ENCODE data around the gene PPP1R2C. TPM values are rescaled to one million over a fixed set of nuclear protein-coding genes. Genes with fewer than 3 reads are reported as not detected.
A peak's percentile ranks its signal among the peaks of the same experiment; 100 is the strongest.

The PPP1R2C gene
- polyA plus RNA-seq: not detected
- long read RNA-seq, donor 1: 0 reads
- long read RNA-seq, donor 2: 0 reads
- long read RNA-seq, donor 3: 0 reads
- long read RNA-seq, donor 4: 0 reads
- long read RNA-seq, donor 5: 0 reads
- long read RNA-seq, donor 6: 0 reads
- long read RNA-seq, donor 7: 0 reads
- long read RNA-seq, donor 8: 0 reads
- long read RNA-seq, donor 9: 0 reads
- long read RNA-seq, donor 10: 0 reads
- long read RNA-seq, donor 11: 0 reads

DNA sequence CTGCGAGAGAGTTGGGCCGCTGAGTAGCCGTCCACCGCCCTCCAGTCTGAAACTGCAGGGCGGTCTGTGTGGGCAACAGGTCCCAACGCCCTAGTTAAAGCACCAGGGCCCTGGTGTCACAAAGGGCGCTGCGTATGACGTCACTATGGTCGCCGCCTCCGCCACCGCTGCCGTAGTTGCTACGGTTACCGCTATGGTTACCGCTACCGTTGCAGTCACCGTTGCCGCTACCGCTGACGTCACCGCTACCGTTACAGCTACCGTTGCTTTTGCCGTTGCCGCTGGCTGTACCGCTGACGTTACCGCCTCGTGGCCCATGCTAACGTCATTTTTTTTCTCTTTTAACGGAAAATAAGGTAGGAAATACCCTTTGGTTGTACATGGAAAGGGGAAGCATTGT, at the start of gene PPP1R2C:
TSS of gene PPP1R2C (minus strand) at position 68 of the 400 bp plus-strand sequence. CDS start 84 bp downstream, outside the sequence.
- DNase-seq: no peak
- 100% methylated on average over 7 of the region's 33 CpGs for WGBS (ENCODE audit: insufficient coverage, low lambda C conversion rate)
- no peak within 1 kb of the TSS for H3K4me3 ChIP-seq (ENCODE audit: low read length)
- H3K36me3 ChIP-seq (ENCODE audit: control insufficient read depth, insufficient read depth, low read length): no peaks in the 10 kb centered on the region
- no peak within 1 kb of the TSS for H3K27ac ChIP-seq (ENCODE audit: low read length)
- peaks cover 13% of the 10 kb centered on the region for H3K4me1 ChIP-seq (ENCODE audit: control insufficient read depth, insufficient read depth, low read length)
- H3K27me3 ChIP-seq (ENCODE audit: control insufficient read depth, insufficient read depth, low read length): no peaks in the 10 kb centered on the region
- peaks cover 5% of the 10 kb centered on the region for H3K9me3 ChIP-seq (ENCODE audit: control insufficient read depth, low read depth, low read length)

DNA sequence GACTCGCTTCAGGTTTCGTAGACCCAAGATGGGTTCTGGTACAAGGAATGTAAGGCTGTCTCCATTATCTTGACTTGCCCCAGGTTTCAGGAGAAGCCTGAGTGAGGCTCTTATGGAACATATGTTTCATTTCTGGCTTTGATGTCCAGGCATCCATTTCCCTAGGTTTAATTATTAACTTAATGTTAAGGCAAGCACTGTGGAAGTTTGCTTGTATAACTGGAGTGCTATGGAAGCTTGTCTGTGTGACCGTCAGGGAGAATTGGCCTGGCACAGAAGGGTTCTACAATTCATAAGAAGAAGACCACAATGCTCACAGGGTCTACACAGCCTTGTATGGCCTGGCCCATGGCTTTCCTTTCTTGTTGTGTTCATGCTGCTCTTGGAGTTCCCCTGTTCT, 47.2 kb upstream of the PPP1R2C start:
- Histone ChIP-seq H3K36me3 (ENCODE audit: control insufficient read depth, insufficient read depth, low read length) (no peaks in the 10 kb centered on the region), H3K4me3 (ENCODE audit: low read length) (no peak overlapping the region), H3K4me1 (ENCODE audit: control insufficient read depth, insufficient read depth, low read length) (no peaks in the 10 kb centered on the region), H3K27ac (ENCODE audit: low read length) (no peak overlapping the region), H3K27me3 (ENCODE audit: control insufficient read depth, insufficient read depth, low read length) (no peaks in the 10 kb centered on the region), H3K9me3 (ENCODE audit: control insufficient read depth, low read depth, low read length) (no peaks in the 10 kb centered on the region)
- WGBS (ENCODE audit: insufficient coverage, low lambda C conversion rate): no CpG with 5 or more reads among the region's 3 CpGs
- peak in 1 of 2 donors; percentile 20 for DNase-seq

DNA sequence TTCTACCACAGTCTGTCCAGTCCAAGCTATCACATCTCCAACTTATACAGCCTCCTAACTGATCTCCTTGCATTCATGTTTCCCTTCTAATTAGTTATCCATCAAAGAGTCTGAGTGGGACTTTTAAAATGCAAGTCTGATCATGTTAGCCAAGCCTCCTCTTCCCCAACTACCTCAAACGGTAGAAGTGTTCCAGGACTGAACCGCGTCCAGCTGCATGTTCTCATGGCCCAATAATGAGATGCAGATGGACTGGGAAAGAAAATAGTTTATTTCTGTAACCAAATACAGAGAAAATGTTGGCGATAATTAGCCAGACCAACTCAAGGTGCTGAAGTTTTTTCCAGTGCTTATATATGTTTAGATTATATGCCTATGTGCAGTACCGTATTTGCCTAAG, 46.6 kb upstream of the PPP1R2C start:
- no peak for DNase-seq

DNA sequence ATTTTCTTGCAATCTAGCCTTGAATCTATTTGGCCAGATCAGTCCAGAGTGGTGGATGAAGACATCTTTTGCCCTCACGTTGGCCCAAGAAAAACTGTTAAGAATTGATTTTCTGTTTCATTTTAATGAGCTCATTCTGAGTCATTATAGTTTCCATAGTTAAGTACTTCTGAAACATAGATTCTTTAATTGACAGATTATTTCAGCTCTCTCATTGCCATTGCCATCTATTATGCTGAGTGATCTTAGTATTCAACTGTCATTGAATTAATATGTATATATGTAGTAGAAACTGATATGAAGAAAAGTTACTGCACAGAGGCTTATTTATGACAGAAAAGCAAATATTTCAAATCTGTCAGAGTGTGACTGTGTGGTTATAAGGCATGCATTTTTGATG, 45.5 kb upstream of the PPP1R2C start:
- H3K4me3 ChIP-seq (ENCODE audit: low read length): no peak overlapping the region
- no peak for DNase-seq
- no CpG with 5 or more reads among the region's 1 CpG for WGBS (ENCODE audit: insufficient coverage, low lambda C conversion rate)
- no peaks in the 10 kb centered on the region for H3K4me1 ChIP-seq (ENCODE audit: control insufficient read depth, insufficient read depth, low read length)
- H3K9me3 ChIP-seq (ENCODE audit: control insufficient read depth, low read depth, low read length): peaks cover 3% of the 10 kb centered on the region
- no peak overlapping the region for H3K27ac ChIP-seq (ENCODE audit: low read length)
- H3K36me3 ChIP-seq (ENCODE audit: control insufficient read depth, insufficient read depth, low read length): no peaks in the 10 kb centered on the region
- no peaks in the 10 kb centered on the region for H3K27me3 ChIP-seq (ENCODE audit: control insufficient read depth, insufficient read depth, low read length)

More for the DNA sequence above, 46.6 kb upstream of the PPP1R2C start:
- no peaks in the 10 kb centered on the region for H3K4me1 ChIP-seq (ENCODE audit: control insufficient read depth, insufficient read depth, low read length)
- no peak overlapping the region for H3K27ac ChIP-seq (ENCODE audit: low read length)
- H3K9me3 ChIP-seq (ENCODE audit: control insufficient read depth, low read depth, low read length): no peaks in the 10 kb centered on the region
- H3K4me3 ChIP-seq (ENCODE audit: low read length): no peak overlapping the region
- H3K36me3 ChIP-seq (ENCODE audit: control insufficient read depth, insufficient read depth, low read length): no peaks in the 10 kb centered on the region
- H3K27me3 ChIP-seq (ENCODE audit: control insufficient read depth, insufficient read depth, low read length): no peaks in the 10 kb centered on the region
- no CpG with 5 or more reads among the region's 5 CpGs for WGBS (ENCODE audit: insufficient coverage, low lambda C conversion rate)

DNA sequence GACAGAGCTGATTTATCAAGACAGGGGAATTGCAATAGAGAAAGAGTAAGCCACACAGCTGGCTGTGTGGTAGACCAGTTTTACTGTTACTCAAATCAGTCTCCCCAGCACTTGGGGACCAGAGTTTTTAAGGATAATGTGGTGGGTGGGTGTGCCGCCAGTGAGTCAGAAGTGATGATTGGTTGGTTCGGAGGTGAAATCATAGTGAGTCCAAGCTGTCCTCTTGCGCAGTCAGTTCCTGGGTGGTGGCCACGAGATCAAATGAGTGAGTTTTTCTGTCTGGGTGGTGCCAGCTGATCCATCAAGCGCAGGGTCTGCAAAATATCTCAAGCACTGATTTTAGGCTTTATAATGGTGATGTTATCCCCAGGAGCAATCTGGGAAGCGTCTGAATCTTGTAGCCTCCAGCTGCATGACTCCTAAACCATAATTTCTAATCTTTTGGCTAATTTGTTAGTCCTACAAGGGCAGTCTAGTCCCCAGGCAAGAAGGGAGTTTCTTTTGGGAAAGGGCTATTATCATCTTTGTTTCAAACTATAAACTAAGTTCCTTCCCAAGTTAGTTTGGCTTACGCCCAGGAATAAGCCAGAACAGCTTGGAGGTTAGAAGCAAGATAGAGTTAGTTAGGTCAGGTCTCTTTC, 44.0 kb upstream of the PPP1R2C start:
- Histone ChIP-seq H3K27me3 (ENCODE audit: control insufficient read depth, insufficient read depth, low read length) (no peaks in the 10 kb centered on the region), H3K4me1 (ENCODE audit: control insufficient read depth, insufficient read depth, low read length) (no peaks in the 10 kb centered on the region), H3K4me3 (ENCODE audit: low read length) (no peak overlapping the region), H3K27ac (ENCODE audit: low read length) (no peak overlapping the region), H3K36me3 (ENCODE audit: control insufficient read depth, insufficient read depth, low read length) (no peaks in the 10 kb centered on the region), H3K9me3 (ENCODE audit: control insufficient read depth, low read depth, low read length) (peaks cover 7% of the 10 kb centered on the region)
- DNase-seq: no peak
- WGBS (ENCODE audit: insufficient coverage, low lambda C conversion rate): no CpG with 5 or more reads among the region's 7 CpGs

DNA sequence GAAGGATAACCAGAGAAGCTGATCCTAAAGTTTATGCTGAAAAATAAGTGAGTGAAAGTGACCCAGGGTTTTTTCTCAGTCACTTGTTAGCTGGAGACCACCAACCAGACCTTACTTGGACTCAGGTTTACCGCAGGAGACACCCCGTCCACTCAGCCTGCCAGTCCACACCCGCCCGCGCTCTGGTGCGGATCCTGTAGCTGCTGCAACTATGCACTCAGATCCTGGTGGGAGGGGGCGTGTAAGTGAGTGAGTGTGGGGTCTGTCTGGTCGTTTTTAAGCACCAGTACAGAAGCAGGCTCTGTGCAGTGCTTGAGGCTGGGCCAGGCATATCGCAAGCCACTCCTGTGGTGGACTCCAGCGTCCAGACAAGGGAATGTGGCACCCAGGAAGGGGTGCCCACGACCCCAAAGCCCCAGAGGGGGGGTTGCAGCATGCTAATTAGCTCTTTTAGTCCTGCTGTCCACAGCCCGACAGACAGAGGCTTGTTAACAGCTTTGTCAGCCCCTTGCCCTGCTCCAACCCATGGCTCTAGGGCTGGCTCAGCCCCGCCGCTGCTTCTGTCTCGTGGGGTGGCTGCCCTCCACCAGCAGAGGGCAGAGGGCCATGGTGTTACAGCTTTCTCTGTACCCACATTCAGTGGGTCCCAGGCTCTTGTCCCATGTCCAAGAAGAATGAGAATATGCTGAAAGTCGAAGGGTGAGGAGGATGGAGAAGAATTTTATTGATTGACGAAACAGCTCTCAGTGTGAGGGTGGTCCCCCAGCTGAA, 40.4 kb upstream of the PPP1R2C start:
- Histone ChIP-seq H3K9me3 (ENCODE audit: control insufficient read depth, low read depth, low read length) (peaks cover 7% of the 10 kb centered on the region), H3K27me3 (ENCODE audit: control insufficient read depth, insufficient read depth, low read length) (no peaks in the 10 kb centered on the region), H3K36me3 (ENCODE audit: control insufficient read depth, insufficient read depth, low read length) (no peaks in the 10 kb centered on the region), H3K27ac (ENCODE audit: low read length) (no peak overlapping the region), H3K4me3 (ENCODE audit: low read length) (no peak overlapping the region), H3K4me1 (ENCODE audit: control insufficient read depth, insufficient read depth, low read length) (no peaks in the 10 kb centered on the region)
- 100% methylated on average over 1 of the region's 17 CpGs for whole genome bisulfite sequencing (ENCODE audit: insufficient coverage, low lambda C conversion rate)
- DNase-seq: no peak

DNA sequence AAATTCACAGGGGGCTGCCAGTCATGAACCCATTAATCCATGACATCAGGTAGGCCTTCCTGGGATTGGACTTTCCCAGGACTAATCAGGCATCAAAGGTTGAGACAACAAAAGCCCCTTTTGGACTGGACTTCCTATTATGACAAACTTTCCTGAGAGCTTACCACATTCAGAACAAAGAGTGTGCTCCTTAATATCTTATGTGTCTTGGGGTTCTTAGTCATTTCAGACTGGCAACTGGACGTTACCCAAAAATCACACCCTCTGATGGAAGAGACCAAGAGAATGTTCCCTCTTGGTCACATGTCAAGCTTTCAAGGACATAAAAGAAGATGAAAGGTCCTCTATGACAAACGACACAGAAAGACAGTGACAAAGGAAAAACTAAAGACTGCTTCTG, 31.6 kb upstream of the PPP1R2C start:
- WGBS (ENCODE audit: insufficient coverage, low lambda C conversion rate): no CpG with 5 or more reads among the region's 2 CpGs
- no peak for DNase-seq
- H3K36me3 ChIP-seq (ENCODE audit: control insufficient read depth, insufficient read depth, low read length): no peaks in the 10 kb centered on the region
- no peaks in the 10 kb centered on the region for H3K9me3 ChIP-seq (ENCODE audit: control insufficient read depth, low read depth, low read length)
- no peaks in the 10 kb centered on the region for H3K27me3 ChIP-seq (ENCODE audit: control insufficient read depth, insufficient read depth, low read length)
- no peak overlapping the region for H3K27ac ChIP-seq (ENCODE audit: low read length)
- H3K4me1 ChIP-seq (ENCODE audit: control insufficient read depth, insufficient read depth, low read length): no peaks in the 10 kb centered on the region
- no peak overlapping the region for H3K4me3 ChIP-seq (ENCODE audit: low read length)

DNA sequence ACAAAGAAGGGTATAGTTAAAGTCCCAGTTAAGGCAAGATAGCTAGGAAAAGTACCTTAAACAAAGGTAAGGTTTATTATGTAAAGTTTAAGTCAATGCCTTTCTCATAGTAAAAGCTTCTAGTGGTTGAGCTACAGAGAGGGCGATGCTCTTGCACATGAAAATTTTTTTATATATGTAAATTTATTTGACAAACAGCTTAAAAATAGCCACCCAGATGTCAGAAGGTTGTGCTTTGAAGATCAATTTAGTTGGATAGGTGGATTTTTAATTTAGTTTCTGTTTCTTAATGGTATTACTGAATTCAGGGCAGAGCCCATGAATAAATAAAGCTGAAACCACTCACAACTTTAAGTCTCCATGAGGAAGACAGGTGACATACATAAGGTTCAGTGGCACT, 29.4 kb upstream of the PPP1R2C start:
- H3K4me3 ChIP-seq (ENCODE audit: low read length): no peak overlapping the region
- no peaks in the 10 kb centered on the region for H3K4me1 ChIP-seq (ENCODE audit: control insufficient read depth, insufficient read depth, low read length)
- H3K27ac ChIP-seq (ENCODE audit: low read length): no peak overlapping the region
- no peaks in the 10 kb centered on the region for H3K9me3 ChIP-seq (ENCODE audit: control insufficient read depth, low read depth, low read length)
- H3K27me3 ChIP-seq (ENCODE audit: control insufficient read depth, insufficient read depth, low read length): no peaks in the 10 kb centered on the region
- H3K36me3 ChIP-seq (ENCODE audit: control insufficient read depth, insufficient read depth, low read length): no peaks in the 10 kb centered on the region
- DNase-seq: no peak
- WGBS (ENCODE audit: insufficient coverage, low lambda C conversion rate): 83% methylated on average over 1 of the region's 1 CpG

DNA sequence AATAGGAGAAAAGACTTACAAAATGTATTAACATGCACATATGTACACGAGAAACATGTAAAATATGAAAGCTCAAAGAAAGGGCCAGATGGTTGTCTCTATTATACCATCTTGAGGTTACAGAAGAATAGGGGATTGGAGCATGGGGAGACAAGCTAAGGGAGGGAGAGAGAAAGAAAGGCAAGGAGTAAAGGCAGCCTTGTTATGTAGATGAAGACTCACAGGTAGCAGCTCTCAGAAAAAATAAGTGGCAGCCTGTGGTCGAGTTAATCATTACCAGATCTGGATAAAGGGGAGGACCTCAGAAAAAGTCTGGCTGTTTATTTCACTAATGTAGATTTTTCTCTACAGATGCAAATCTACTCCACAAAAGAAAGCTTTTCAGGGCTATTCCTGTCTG, 26.6 kb upstream of the PPP1R2C start:
- DNase-seq: peak; percentile 6 to 27
- Histone ChIP-seq H3K9me3 (ENCODE audit: control insufficient read depth, low read depth, low read length) (no peaks in the 10 kb centered on the region), H3K36me3 (ENCODE audit: control insufficient read depth, insufficient read depth, low read length) (no peaks in the 10 kb centered on the region), H3K27ac (ENCODE audit: low read length) (no peak overlapping the region), H3K4me3 (ENCODE audit: low read length) (no peak overlapping the region), H3K4me1 (ENCODE audit: control insufficient read depth, insufficient read depth, low read length) (no peaks in the 10 kb centered on the region), H3K27me3 (ENCODE audit: control insufficient read depth, insufficient read depth, low read length) (no peaks in the 10 kb centered on the region)
- 67% methylated on average over 1 of the region's 2 CpGs for WGBS (ENCODE audit: insufficient coverage, low lambda C conversion rate)

DNA sequence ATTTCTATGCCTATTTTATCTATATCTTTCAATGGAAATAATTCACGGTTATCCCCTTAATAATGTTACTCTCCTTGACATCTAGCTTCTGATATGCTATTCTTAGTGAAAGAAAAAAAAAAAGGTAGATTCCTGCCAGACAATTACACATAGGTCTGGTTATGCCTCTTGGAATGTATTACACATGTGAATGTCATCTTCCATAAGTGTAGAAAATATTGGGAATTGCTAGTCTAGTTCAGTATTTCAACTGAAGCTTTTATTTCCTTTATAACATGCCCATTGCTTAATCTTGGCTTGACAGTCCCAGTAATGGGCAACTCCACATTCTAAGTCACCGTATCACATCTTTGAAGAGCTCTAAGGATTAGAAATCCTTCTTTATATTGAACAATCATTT, 25.4 kb upstream of the PPP1R2C start:
- Histone ChIP-seq H3K36me3 (ENCODE audit: control insufficient read depth, insufficient read depth, low read length) (no peaks in the 10 kb centered on the region), H3K27me3 (ENCODE audit: control insufficient read depth, insufficient read depth, low read length) (no peaks in the 10 kb centered on the region), H3K9me3 (ENCODE audit: control insufficient read depth, low read depth, low read length) (no peaks in the 10 kb centered on the region), H3K4me1 (ENCODE audit: control insufficient read depth, insufficient read depth, low read length) (no peaks in the 10 kb centered on the region), H3K4me3 (ENCODE audit: low read length) (no peak overlapping the region), H3K27ac (ENCODE audit: low read length) (no peak overlapping the region)
- WGBS (ENCODE audit: insufficient coverage, low lambda C conversion rate): 60% methylated on average over 1 of the region's 2 CpGs
- DNase-seq: no peak
